SU-DHL-6 (cell line): ENCODE results near the gene KLHL9.

Experiments
- CTCF ChIP-seq: fragments of 200-600 bp; sonication (generic); IDR thresholded peaks from one replicate; pipeline ENCODE4 v1.5.1; 2017; ENCODE audit warnings: antibody characterized with exemption, mild to moderate bottlenecking, low read length, moderate library complexity; ENCODE audit not compliant: insufficient read depth, poor library complexity, severe bottlenecking
- EZH2phosphoT487 ChIP-seq: fragments of 200-600 bp; sonication (generic), shearing (Covaris generic); conservative IDR thresholded peaks from 2 replicates; pipeline ENCODE4 v1.6.1; 2018; ENCODE audit warnings: mild to moderate bottlenecking, antibody characterized with exemption, low read length, moderate library complexity, mixed read lengths

- no peak for TF ChIP-seq CTCF
- no peak for TF ChIP-seq EZH2phosphoT487
Measured at GRCh38 chr9:21320465-21320864, 14.7 kb downstream of the KLHL9 start.
